Fibroblast of skin of left biceps (primary cell): ENCODE data around the gene RRAGC.
"Not testable (repeated sequence)": the region's sequence is repeated elsewhere in the genome, so short reads cannot be mapped to it uniquely, and the experiment has no call there.

Experiments used
- DNase-seq, 2 experiments: peaks; one replicate each; pipeline ENCODE4 v3.0.0-alpha.2; 2013; ENCODE audit warnings: low read depth in 2 of 2

Gene RRAGC

DNA sequence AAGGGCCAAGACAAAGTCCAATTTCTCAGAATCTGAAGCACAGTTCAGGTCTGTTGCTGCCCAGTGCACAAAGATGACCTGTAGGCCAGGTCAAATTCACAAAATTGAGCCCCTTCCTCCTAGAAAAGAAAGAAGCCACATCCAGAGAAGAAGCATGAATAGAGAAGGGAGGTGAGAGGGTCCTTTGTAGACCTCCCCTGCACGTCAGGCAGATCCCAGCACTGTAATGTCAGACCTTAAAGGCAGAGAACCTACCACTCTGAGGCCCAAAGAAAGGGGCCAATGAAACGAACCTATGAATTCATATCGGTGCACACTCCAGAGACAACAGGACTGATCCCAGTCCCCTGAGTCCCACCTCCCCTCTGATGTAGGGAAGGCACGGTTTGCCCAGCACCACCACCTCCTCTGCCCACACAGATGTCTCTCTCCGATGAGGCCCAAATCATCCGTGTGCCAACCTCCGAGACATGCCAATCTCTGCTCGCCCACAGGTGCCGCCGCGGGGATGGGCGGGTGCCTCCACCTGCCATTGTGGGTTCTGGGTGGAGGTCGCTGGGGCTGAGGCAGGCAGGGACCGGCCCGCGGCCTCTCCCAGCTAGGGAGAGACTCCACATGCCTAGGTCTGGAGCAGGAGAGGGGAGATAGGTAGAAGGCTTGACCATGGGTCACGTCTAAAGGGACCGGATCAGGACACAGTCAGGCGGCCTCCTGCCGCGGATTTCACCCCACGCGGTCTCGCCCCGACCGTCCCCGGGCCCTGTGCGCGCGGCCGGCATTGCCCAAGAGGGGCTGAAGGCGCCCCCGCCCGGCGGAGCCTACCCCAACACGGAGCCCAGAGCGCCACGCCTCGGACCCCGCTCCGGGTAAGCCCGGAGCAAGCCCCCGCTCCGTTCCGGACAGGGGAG lies 42.1 kb downstream of the RRAGC start:
- DNase-seq: no peak

DNA sequence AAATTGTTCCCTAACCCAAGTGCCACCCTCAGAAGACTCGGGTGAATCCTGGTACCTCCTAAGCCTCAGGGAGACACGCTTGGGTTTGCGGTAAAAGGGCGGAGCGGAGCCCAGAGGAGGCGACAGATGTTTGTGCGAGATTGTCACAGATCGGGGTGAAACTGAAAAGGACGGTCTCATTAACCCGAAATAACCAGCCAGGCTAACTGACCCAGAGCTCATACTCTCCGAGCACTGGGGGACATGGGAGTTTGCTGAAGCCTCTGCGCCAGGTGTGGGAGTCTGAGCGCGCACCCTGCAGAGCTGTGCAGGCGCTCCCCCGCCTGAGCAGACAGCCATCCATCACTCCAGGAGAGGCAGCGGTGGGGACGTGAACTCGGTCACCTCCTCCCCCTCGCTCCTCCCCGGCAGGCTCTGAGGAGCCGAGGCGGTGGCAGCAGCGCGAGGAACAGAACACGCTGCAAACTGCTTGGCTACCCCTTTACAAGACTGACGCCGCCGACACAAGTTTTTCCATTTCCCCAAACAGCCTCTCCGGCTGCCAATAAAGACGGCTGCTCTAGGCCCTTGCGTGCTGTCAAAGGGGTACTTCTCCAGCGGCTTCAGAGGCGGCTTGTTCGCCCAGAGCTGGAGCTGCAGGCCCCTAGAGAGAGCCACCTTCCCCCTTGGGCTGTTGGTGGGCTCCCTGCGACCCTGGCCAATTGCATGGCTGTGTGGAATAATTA lies 43.5 kb downstream of the RRAGC start:
- DNase-seq: no peak

DNA sequence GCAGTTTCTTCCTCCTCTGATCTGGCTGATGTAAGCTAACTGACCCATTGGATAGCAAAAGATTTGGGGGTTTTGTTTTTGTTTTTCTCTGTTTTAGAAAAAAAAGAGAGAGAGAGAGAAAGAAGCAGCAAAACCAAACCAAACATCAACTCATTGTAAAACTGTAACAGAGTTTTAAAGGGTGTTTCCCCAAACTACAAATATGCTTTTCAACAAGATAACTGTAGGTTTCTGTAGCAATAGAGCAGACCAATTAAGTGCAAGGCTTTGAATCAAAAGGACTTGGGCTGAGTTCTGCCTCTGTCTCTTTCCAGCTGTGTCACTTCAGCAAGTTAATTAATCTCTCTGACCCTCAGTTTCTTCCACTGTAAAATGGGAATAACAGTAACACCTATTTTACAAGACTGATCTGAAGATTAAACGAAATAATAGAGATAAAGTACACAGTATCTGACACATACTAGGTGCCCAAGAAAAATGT lies 44.5 kb downstream of the RRAGC start:
- no peak for DNase-seq

DNA sequence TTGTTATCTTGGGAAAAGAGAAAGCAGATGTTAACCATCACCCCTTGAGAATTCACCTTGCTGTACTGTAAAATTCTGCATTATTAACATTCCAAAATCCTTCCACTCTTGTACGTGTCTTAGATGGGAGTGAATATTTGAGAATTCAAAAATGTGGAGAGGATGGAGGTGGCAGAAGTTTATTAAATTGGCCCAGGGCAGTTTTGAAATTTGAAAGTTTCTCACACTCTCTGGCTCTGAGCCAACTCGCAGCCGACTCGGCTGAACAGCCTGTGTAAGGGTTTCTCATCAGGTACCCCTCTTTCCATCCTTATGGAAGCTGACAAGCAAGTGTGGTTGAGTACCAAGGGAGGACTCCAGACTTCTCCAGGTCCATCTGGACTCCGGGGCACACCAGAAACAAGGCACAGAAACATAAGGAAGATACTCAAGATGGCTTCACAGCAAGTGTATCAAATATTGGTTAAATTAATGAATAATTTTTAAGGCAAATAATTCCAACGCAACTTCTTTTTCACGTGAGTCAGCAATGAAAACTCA lies 45.1 kb downstream of the RRAGC start:
- no peak for DNase-seq

DNA sequence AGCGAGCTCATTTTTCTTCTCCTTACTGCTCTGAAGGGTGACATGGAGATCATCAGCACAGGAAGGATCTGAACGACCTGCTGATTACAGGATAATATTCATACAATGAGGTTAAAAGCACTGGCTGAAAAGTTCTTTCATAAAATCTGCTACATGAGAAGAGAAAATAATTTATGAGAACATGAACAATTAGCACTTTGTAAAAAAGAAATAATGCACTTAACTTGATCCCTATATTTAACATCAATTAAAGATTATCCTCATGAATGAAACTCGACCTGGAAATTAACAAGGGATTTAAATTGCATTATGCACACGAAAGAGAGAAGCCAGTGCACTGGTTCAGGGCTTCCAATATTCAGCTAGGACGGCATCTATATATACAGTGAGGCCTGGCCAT lies 46.6 kb downstream of the RRAGC start:
- DNase-seq: no peak

DNA sequence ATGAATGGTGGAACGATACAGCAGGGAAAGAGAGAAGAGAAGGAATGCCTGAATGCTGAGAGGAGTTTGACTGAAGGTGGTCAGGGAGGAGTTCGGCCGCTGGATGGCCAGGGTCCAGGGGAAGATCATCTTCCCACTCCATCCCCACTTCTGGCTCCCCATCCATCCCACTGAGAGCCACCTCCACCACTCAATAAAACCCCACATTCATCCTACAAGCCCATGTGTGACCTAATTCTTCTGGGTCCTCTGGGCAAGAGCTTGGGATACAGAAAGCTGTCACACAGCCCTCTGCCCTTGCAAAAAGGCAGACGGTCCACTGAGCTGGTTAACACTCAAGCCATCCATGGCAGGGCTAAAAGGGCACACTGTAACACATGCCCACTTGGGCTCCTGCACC lies 48.1 kb downstream of the RRAGC start:
- not testable (repeated sequence) for DNase-seq

DNA sequence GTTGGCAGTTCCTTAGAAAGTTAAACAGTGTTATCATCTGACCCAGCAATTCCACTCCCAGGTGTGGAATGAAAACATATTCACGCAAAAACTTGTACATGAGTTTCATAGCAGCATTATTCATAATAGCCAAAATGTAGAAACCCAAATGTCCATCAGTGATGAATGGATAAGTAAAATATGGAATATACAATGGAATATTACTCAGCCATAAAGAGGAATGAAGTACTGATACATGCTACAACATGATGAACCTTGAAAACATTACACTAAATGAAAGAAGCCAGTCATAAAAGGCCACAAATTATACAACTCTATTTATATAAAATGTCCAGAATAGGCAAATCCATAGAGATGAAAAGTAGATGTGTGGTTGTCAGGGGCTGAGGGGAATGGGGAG lies 53.5 kb downstream of the RRAGC start:
- DNase-seq: no peak

DNA sequence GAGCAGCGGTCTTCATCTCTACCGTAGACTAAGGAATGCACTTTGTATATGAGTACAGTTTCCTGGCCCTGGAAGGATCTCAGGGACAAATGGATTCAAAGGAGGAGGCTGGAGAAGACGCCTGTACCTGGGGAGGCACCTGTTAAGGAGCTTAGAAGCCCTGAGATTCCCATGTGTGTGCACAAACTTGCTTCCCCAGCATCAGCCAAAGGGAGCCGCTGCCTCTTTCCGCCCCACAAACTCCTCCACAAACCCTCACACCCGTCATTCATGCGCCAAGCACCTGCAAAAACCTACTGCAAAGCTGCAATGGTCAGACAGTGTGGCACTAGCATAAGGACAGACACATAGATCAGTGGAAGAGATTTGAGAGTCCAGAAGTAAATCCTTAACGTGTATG lies 54.5 kb downstream of the RRAGC start:
- no peak for DNase-seq

DNA sequence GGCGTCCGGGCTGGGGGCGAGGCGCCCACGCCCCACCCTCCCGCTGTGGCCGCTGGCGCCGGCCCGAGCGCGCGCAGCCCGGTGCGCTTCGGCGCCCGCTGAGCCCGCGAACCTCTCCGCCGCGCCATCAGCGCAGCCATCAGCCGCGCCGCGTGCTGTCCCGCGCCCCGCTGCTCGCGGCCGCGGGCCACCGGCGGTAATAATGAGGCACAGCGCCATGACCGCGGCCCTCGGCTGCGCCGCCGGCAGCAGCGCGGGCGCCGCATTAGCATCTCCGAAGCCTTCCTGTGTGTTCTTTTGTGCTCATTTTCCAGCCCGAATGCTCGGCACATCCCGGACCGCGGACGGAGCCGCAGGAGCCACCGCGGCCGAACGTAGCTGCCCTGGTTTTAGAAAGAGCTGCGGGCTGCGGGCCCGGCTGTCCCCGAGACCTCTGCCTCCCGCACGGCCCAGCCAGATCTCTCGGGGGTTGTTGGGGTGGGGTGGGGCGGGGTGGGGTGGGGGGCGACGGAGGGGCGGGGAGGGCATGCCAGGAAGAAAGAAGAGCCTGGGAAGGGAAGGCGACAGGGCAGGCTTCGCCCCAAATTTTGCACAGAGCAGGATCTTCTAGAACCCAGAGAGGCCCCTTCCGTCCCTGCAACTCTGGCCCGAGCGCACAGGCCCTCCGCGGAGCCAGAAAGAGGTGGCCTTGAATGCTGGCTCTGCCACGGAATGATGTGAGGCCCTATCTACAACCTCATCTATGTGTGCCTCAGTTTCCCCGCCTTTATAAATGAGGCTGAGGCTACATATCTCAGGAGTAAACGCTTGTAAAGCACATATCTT lies 55.3 kb downstream of the RRAGC start:
- DNase-seq: no peak

DNA sequence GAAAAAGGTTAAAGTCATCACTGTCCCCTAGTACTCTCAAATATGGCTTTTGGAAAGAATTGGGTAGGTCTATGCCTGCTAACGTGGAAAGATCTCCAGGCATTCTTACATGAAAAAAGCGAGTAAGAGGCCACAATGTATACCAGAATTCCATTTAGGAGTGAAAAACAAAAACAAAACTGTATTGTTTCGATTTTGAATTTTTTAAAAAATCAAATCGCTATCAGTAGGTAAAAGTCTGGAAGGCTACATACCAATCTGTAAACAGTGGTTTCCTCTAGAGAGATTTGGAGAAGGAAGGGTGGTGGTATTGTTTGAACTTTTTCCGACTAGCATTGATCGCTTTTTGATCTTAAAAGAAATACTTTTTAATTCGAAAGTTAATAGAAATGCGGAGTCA lies 55.9 kb downstream of the RRAGC start:
- no peak for DNase-seq

DNA sequence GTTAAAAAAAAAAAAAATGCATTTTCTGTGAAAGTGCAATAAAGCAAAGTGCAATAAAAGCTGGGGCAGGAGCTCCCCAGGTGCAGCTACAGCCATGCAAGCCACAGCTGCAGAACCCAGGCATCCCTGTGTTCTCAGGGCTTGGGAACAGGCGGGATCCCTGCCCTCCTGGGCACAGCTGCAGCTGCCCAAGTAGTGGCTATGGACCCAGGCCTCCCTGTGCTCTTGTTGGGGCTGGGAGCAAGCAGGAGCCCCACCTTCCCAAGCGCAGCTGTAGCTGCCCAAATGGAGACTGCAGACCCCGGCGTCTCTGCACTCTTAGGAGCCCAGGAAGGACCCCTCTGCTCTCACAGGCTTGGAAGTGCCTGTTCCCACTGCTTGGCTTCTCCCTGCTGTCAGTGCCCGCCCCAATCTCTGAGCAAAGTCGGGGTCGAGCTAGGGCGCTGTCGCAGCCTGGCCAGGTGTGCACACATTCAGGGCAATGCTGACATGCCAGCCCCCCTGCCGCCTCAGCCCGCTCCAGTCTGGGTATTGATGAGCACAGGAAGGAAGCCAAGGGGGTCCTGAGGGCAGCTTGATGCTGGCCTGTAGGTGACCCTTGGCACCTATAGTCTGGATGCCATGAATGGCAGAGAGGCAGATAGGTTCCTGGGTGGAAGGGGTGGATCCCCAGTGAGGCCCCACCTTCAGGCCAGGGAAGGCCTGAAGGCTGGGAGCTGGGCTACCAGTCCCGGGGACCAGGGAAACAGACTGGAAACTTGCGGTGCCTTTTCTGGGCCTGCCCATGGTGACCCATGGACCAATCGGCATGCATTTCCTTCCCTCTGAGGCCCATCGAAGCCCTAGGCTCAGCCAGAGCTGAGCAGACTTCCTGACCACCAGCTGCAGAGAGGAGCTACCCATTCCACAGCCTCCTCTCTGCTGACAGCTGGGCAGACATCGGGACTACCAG lies 58.6 kb downstream of the RRAGC start:
- no peak for DNase-seq

DNA sequence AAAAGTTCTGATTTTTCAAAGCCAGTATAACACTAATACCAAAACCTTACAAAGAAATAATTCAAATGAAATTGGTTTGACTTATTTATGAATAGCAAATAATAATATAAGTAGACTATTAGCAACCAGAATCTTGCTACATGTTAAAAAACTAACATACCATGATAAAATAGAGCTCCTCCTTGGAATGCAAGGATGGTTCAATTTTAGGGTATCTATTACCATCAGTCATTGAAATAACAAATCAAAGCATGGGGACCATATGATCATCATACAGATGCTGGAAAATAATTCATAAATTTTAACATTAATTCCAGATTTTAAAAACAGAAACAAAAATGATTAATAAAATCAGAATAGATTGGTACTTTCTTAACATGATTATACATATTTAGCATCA lies 66.3 kb downstream of the RRAGC start:
- DNase-seq: no peak

DNA sequence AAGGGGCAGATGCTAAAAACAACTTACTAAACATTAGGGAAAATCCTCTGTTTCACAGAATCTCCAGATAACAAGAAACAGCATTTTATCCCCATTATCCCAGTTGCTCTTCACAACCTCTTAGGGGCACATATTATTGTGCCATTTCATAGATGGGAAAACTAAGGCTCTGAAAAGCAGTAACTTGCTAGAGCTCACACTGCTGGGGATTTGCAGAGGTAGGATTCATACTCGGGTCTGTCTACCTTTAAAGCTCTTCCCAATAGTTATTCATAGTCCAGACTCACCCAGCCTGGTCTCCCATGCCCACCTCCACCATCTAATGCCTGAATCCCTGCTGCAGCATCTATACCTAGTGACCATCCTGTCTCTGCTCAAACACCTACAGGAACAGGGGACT lies 67.7 kb downstream of the RRAGC start:
- DNase-seq: no peak

DNA sequence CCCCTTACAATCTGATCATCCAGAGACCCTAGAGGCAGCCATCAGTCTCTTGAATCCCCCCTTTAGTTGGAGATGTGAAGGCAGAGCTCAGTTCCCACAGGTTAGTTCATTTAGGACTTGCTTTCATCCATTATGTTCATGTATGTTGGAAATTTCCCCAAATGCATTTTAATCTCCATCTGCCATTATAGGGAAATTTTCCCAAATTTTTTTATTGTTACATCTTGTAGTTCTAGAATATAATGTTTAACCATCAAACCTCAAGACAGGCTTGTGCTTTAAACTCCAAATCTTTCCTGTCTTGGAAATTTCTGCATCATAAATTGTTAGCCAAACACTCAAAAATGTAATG lies 68.4 kb downstream of the RRAGC start:
- no peak for DNase-seq

DNA sequence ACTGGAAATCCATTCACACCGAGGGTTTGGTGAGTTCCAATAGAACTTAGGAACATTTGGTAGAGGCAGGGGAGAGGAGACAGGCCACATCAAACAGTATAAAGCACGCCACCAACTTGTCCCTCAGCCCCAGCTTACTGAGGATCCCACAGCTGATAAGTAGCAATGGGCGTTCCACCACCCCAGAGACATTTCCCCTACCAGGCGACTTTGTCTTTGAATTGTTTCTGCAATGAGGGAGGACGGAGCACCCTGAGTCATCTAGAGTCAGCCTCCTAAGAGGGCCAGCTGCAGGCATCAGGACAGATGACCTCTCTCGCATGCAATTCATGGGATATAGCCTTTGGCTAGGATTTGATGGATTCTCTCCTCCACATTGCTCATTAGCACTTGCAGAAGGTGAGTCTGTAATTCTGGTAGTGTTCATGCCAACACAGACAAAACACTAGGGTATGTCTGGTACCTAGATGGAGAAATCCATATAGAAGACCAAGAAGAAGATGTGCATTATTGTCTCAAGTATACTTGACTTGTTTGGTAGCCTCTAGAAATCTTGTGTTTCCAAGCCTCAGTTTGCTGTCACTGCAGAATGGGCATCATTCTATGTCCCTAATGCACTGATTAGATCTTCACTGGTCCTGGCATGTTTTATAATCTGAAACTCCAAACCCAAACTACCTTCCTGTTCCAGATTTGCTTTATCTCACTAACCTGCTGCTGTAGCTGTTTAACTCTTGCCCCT lies 69.0 kb downstream of the RRAGC start:
- DNase-seq: no peak

DNA sequence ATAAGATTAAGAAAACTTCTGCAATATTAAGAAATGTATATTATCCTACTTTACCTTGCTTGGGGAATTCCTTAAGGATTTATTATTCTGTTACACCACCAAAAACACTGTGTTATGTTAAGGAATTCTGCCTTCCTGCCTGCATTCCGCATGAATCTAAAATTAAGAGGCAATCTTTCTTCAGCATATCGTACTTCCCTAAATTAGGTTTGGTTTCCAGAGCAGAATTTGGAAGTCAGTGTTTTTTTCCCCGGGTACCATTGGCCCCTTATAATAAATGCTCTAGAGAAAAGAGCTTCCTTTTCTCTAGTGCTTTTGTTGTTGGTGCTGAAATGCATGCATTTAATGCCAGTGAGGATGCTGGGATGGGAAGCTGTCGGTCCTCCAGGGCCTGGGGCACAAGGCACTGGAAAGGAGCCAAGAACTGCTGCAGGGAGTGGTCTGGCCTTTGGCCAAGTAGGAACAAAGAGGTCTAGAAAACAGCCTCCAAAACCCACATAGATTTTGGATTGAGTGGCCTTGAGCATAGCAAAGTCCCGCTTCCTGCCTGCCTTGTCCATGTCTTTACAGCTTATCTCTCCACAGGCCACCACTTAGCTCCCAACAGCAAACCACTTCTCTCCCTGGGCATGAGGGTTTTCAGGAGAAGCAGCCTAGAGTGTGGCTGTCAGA lies 69.9 kb downstream of the RRAGC start:
- DNase-seq: no peak

DNA sequence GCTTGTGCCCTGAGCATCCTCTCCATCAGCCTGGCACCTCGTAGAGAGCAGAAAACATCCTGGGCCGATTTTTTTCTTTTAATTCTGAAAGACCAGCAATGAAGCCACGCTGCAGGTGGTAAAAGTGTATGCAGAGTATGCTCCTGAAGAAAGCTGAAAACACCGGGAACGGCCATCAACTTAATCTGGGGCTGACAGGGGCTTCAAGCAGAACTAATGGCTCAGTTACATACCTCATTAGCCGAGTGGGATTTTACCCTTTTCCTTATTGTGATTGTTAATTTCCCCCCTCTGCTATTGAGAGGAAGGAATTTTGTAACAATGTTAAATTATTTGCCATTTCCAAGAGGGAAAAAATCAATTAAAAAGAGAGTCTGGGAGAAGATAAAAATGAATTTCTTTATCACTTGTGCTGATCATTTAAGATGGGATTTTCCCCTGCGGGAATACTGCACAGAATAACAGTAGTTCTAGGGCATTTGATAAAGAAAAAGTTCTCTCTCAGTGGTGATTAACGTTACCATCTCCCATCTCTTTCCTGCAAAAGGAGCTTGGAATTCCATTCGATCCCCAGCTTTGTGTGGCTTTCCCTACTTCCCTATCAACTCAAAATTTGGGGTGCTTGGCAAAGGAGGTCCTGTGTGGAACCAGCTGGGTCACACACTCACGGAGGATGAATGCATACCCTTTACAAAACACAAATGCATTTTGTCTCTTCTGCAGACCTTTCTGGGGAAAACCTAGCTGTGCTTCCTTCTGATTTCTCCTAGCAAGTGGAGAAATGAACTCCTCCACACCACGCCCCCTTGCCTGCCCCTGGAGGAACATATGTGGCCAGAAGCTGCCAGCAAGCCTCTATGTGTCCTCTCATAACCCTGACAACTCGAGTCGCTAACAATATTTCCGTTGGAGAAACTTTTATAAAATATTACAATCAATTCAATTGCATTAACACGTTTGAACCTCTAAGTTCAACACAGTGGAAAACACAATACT lies 70.9 kb downstream of the RRAGC start:
- DNase-seq: no peak
